Osteoblast (primary cell): ENCODE measurements around the gene PTPRT. TPM values are rescaled to one million over a fixed set of nuclear protein-coding genes. Genes with fewer than 3 reads are reported as not detected.

ENCODE experiments used
- DNase-seq: peaks from one replicate; pipeline ENCODE4 v3.0.0; 2011; ENCODE audit warnings: low spot score, mixed read lengths; ENCODE audit not compliant: insufficient read length; ENCODE audit errors: missing footprints
- H2AFZ ChIP-seq: 2 replicates; pipeline ENCODE4 v1.6.0; 2011; ENCODE audit warnings: mild to moderate bottlenecking, low read length
- H3K27ac ChIP-seq: 2 replicates; pipeline ENCODE4 v1.5.1; 2011; ENCODE audit warnings: mild to moderate bottlenecking, low read depth, low read length, moderate library complexity
- H3K27me3 ChIP-seq: 2 replicates; pipeline ENCODE4 v1.6.0; 2012; ENCODE audit warnings: mild to moderate bottlenecking, control low read depth, inconsistent platforms, low read length, moderate library complexity; ENCODE audit not compliant: insufficient read depth
- H3K36me3 ChIP-seq: 2 replicates; pipeline ENCODE4 v1.5.1; 2011; ENCODE audit warnings: mild to moderate bottlenecking, low read length, control low read depth, moderate library complexity; ENCODE audit not compliant: insufficient read depth
- H3K4me1 ChIP-seq: 2 replicates; pipeline ENCODE4 v1.5.1; 2011; ENCODE audit warnings: mild to moderate bottlenecking, low read length, control low read depth, moderate library complexity; ENCODE audit not compliant: insufficient read depth
- H3K4me2 ChIP-seq: 2 replicates; pipeline ENCODE4 v1.6.0; 2011; ENCODE audit warnings: mild to moderate bottlenecking, low read length; ENCODE audit not compliant: insufficient read depth
- H3K4me3 ChIP-seq: fragments of 200-600 bp; sonication (generic); 3 replicates; pipeline ENCODE4 v1.5.1; 2012; ENCODE audit warnings: mild to moderate bottlenecking, low read length, inconsistent platforms; ENCODE audit not compliant: insufficient read depth
- H3K79me2 ChIP-seq: 2 replicates; pipeline ENCODE4 v1.6.0; 2012; ENCODE audit warnings: mild to moderate bottlenecking, low read length, control low read depth, inconsistent platforms; ENCODE audit not compliant: insufficient read depth
- H3K9me3 ChIP-seq: 2 replicates; pipeline ENCODE4 v1.5.1; 2011; ENCODE audit warnings: low read depth, low read length, control low read depth
- H4K20me1 ChIP-seq: 2 replicates; pipeline ENCODE4 v1.6.0; 2012; ENCODE audit warnings: mild to moderate bottlenecking, low read length, control low read depth; ENCODE audit not compliant: insufficient read depth
- CTCF ChIP-seq: IDR thresholded peaks from 2 replicates; pipeline ENCODE4 v1.5.1; 2011; ENCODE audit warnings: mild to moderate bottlenecking, low read depth, low read length, moderate library complexity; ENCODE audit errors: extremely low read depth
- total RNA-seq: library from RNA; depleted of rRNA; stranded (reverse); fragments of >200 nt; gene quantifications from 2 replicates; pipeline ENCODE4 v1.2.3, GENCODE V29; 2012

PTPRT gene
- total RNA-seq, 1 donor, result not detected

GRCh38 chr20:43092386-43093088, 97.2 kb downstream of the PTPRT start:
- no peak for DNase-seq
- no peak for TF ChIP-seq CTCF
- no peaks in the 10 kb centered on the region for H3K36me3 ChIP-seq
- H3K4me2 ChIP-seq, result no peak overlapping the region
- H3K4me1 ChIP-seq, result no peaks in the 10 kb centered on the region
- H3K9me3 ChIP-seq, result no peaks in the 10 kb centered on the region
- H2AFZ ChIP-seq, result no peak overlapping the region
- no peaks in the 10 kb centered on the region for H3K27me3 ChIP-seq
- no peak overlapping the region for H3K4me3 ChIP-seq
- no peaks in the 10 kb centered on the region for H4K20me1 ChIP-seq
- H3K79me2 ChIP-seq, result no peaks in the 10 kb centered on the region
- H3K27ac ChIP-seq, result no peak overlapping the region

GRCh38 chr20:43068482-43068881, 121.2 kb downstream of the PTPRT start:
- Histone ChIP-seq H3K79me2 (no peaks in the 10 kb centered on the region), H3K4me1 (no peaks in the 10 kb centered on the region), H3K9me3 (peaks cover 3% of the 10 kb centered on the region), H3K27ac (no peak overlapping the region), H2AFZ (no peak overlapping the region), H3K27me3 (no peaks in the 10 kb centered on the region), H3K4me3 (no peak overlapping the region), H3K36me3 (no peaks in the 10 kb centered on the region), H4K20me1 (no peaks in the 10 kb centered on the region), H3K4me2 (no peak overlapping the region)
- TF ChIP-seq CTCF, result no peak
- DNase-seq, result no peak

- H2AFZ ChIP-seq, result no peak overlapping the region
- H4K20me1 ChIP-seq, result no peaks in the 10 kb centered on the region
- no peaks in the 10 kb centered on the region for H3K36me3 ChIP-seq
- no peaks in the 10 kb centered on the region for H3K79me2 ChIP-seq
- no peak overlapping the region for H3K4me3 ChIP-seq
- H3K4me2 ChIP-seq, result no peak overlapping the region
- no peak for TF ChIP-seq CTCF
- peaks cover 3% of the 10 kb centered on the region for H3K9me3 ChIP-seq
- no peaks in the 10 kb centered on the region for H3K27me3 ChIP-seq
- no peak for DNase-seq
- H3K27ac ChIP-seq, result no peak overlapping the region
- no peaks in the 10 kb centered on the region for H3K4me1 ChIP-seq
Measured at GRCh38 chr20:43066125-43066524, 123.6 kb downstream of the PTPRT start.

GRCh38 chr20:43065299-43065698, 124.4 kb downstream of the PTPRT start:
- TF ChIP-seq CTCF, result no peak

More at GRCh38 chr20:43065299-43065698, 124.4 kb downstream of the PTPRT start:
- no peak overlapping the region for H2AFZ ChIP-seq
- no peak overlapping the region for H3K4me2 ChIP-seq
- no peak for DNase-seq
- H3K27ac ChIP-seq, result no peak overlapping the region
- no peaks in the 10 kb centered on the region for H4K20me1 ChIP-seq
- no peaks in the 10 kb centered on the region for H3K4me1 ChIP-seq
- peaks cover 3% of the 10 kb centered on the region for H3K9me3 ChIP-seq
- no peaks in the 10 kb centered on the region for H3K79me2 ChIP-seq
- H3K36me3 ChIP-seq, result no peaks in the 10 kb centered on the region
- H3K27me3 ChIP-seq, result no peaks in the 10 kb centered on the region
- H3K4me3 ChIP-seq, result no peak overlapping the region
